Measurements from ENCODE around the gene FBRSL1. TPM values are rescaled to one million over a fixed set of nuclear protein-coding genes. Genes with fewer than 3 reads are reported as not detected.

Gene FBRSL1
- total RNA-seq, 1 experiment from 2014 or later: 124 TPM

DNA sequence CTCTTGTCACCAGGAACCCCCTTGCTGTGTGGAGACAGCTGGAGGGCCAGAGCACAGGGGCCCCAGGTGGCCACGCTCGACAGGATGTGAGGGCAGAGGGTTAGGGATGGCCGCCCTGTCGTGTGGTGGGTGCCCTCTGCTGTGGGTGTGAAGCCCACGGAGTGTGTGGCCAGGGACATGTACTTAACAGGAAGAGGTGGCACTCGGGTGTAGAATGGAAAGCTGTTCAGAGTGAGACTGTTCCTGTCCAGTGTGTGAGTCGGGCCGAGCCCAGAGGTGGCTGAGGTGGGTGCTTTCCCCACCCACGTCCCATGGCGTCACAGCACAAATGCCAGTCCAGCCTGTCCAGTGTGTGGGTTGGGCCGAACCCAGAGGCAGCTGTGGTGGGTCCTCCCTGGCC is 47.1 kb downstream of the FBRSL1 start:
- TF ChIP-seq POLR2AphosphoS5 (IDR thresholded peaks at IDR 0.05; ENCODE audit: low read depth, low read length): no peak
- no peak for TF ChIP-seq ZNF274 (IDR thresholded peaks at IDR 0.05; ENCODE audit: low read depth, low read length)
- no peak for TF ChIP-seq RAD21 (IDR thresholded peaks at IDR 0.05; ENCODE audit: low read depth)
- TF ChIP-seq CTCF (IDR thresholded peaks at IDR 0.05 in 2 of 3, conservative IDR thresholded peaks at IDR 0.05 in 1 of 3; ENCODE audit: borderline replicate concordance in 1 of 3, insufficient read depth in 1 of 3, low read depth in 2 of 3, low read length in 2 of 3): no peak
- no peak for TF ChIP-seq CEBPB (IDR thresholded peaks at IDR 0.05; ENCODE audit: low read depth)
- TF ChIP-seq EGR1 (IDR thresholded peaks at IDR 0.05; ENCODE audit: low read depth): no peak
- no peak for TF ChIP-seq YY1 (IDR thresholded peaks at IDR 0.05; ENCODE audit: extremely low read depth, insufficient replicate concordance, low read depth, low read length)
- no peak for TF ChIP-seq SP1 (IDR thresholded peaks at IDR 0.05; ENCODE audit: low read depth)
- TF ChIP-seq TCF7L2 (IDR thresholded peaks at IDR 0.05; ENCODE audit: borderline replicate concordance, extremely low read depth, insufficient read depth, insufficient read length): no peak
- no peak for TF ChIP-seq EZH2 (IDR thresholded peaks at IDR 0.05)
- no peak for TF ChIP-seq ELF1 (IDR thresholded peaks at IDR 0.05; ENCODE audit: borderline replicate concordance, low read depth)
- no peak for TF ChIP-seq SRF (IDR thresholded peaks at IDR 0.05; ENCODE audit: low read depth)
- intact Hi-C loops (cut with micrococcal nuclease): no loop called here

More for the DNA sequence above, 47.1 kb downstream of the FBRSL1 start:
- Histone ChIP-seq H3K4me2 (ENCODE audit: low read length) (no peak overlapping the region), H3K27me3 (ENCODE audit: insufficient read depth, low read length) (no peaks in the 10 kb centered on the region), H4K20me1 (ENCODE audit: insufficient read depth) (no peaks in the 10 kb centered on the region), H2AFZ (ENCODE audit: low read depth, low read length, poor library complexity, severe bottlenecking) (no peak overlapping the region), H3K79me2 (ENCODE audit: insufficient read depth, low read length) (no peaks in the 10 kb centered on the region), H3K27ac (ENCODE audit: low read depth, low read length) (no peak overlapping the region), H3K9me3 (ENCODE audit: control insufficient read depth in 1 of 2, insufficient read depth in 1 of 2, low read depth in 1 of 2, low read length in 2 of 2) (peaks cover 6 to 17% of the 10 kb centered on the region in 2 experiments; a peak in 2 of 4 replicates), H3K36me3 (ENCODE audit: control insufficient read depth in 1 of 2, insufficient read depth in 2 of 2, low read length in 2 of 2) (no peaks in the 10 kb centered on the region), H3K4me3 (replicated peaks in 1 of 2; ENCODE audit: low read depth in 1 of 2, low read length in 2 of 2) (no peak overlapping the region), H3K4me1 (ENCODE audit: control insufficient read depth in 1 of 2, insufficient read depth in 2 of 2, low read length in 2 of 2) (no peaks in the 10 kb centered on the region), H3K9me2 (ENCODE audit: insufficient read depth) (no peaks in the 10 kb centered on the region), H3K9ac (ENCODE audit: low read length) (no peak overlapping the region)
- DNase-seq (ENCODE audit: low read depth, low spot score): no peak
- no TSS peak for BruUV-seq (replicated peaks)
- no peak for ATAC-seq
- CTCF ChIA-PET: no interaction called here
- POLR2A ChIA-PET: no interaction called here
- RAD21 ChIA-PET (ENCODE audit: low non-redundant PET in 1 of 2, low total read pairs in 2 of 2, uncharacterized antibody in 2 of 2, unreplicated experiment in 2 of 2): no interaction called here
